GM23338 (cell line): ENCODE results near the gene ANKRD66. TPM values are rescaled to one million over a fixed set of nuclear protein-coding genes. Genes with fewer than 3 reads are reported as not detected.

Experiments used
- ATAC-seq: fragments of 200-7000 bp; cut with Tn5 transposase; 3 replicates; pipeline ENCODE4 v1.9.1; 2020
- DNase-seq: peaks from one replicate; pipeline ENCODE4 v3.0.0-alpha.2; 2015; ENCODE audit warnings: low spot score
- H2AFZ ChIP-seq: fragments of 200-600 bp; sonication (generic); 2 replicates; pipeline ENCODE4 v1.8.0; 2016; ENCODE audit warnings: antibody characterized with exemption, mild to moderate bottlenecking, moderate library complexity
- H3F3A ChIP-seq: fragments of 200-600 bp; sonication (generic); replicated peaks from 2 replicates; pipeline ENCODE4 v1.8.0; 2017; ENCODE audit warnings: antibody characterized with exemption, mixed run types, low read depth
- H3K27ac ChIP-seq: fragments of 200-600 bp; sonication (generic); 2 replicates; pipeline ENCODE4 v1.6.1; 2016; ENCODE audit warnings: low read depth
- H3K27me3 ChIP-seq: fragments of 200-600 bp; sonication (generic); 2 replicates; pipeline ENCODE4 v1.8.0; 2016; ENCODE audit warnings: mild to moderate bottlenecking, mixed run types, moderate library complexity; ENCODE audit not compliant: insufficient read depth
- H3K36me3 ChIP-seq: fragments of 200-600 bp; sonication (generic); 2 replicates; pipeline ENCODE4 v1.8.0; 2016; ENCODE audit warnings: mild to moderate bottlenecking; ENCODE audit not compliant: insufficient read depth
- H3K4me1 ChIP-seq: fragments of 200-600 bp; sonication (generic); 2 replicates; pipeline ENCODE4 v1.8.0; 2016; ENCODE audit warnings: mild to moderate bottlenecking, moderate library complexity; ENCODE audit not compliant: insufficient read depth
- H3K4me2 ChIP-seq: fragments of 200-600 bp; sonication (generic); 2 replicates; pipeline ENCODE4 v1.7.1; 2017; ENCODE audit warnings: mixed run types
- H3K4me3 ChIP-seq: fragments of 200-600 bp; sonication (generic); 2 replicates; pipeline ENCODE4 v1.6.1; 2016; ENCODE audit warnings: mixed run types
- H3K79me2 ChIP-seq: fragments of 200-600 bp; sonication (generic); replicated peaks from 2 replicates; pipeline ENCODE4 v1.8.0; 2017; ENCODE audit warnings: mild to moderate bottlenecking; ENCODE audit not compliant: insufficient read depth
- H3K9me2 ChIP-seq: fragments of 200-600 bp; sonication (generic); 2 replicates; pipeline ENCODE4 v1.8.0; 2017; ENCODE audit not compliant: insufficient read depth
- H4K20me1 ChIP-seq: fragments of 200-600 bp; sonication (generic); replicated peaks from 2 replicates; pipeline ENCODE4 v1.8.0; 2017; ENCODE audit warnings: mild to moderate bottlenecking; ENCODE audit not compliant: insufficient read depth
- H3K27ac Mint-ChIP-seq: 2 replicates; pipeline ENCODE4 v1.8.0; 2020; ENCODE audit warnings: inconsistent platforms, mild to moderate bottlenecking, moderate library complexity, mixed read lengths
- H3K27me3 Mint-ChIP-seq: 3 replicates; pipeline ENCODE4 v1.8.0; 2022; ENCODE audit warnings: low read depth, mild to moderate bottlenecking, moderate library complexity, mixed read lengths, inconsistent platforms; ENCODE audit not compliant: insufficient read depth, poor library complexity
- H3K36me3 Mint-ChIP-seq: 3 replicates; pipeline ENCODE4 v1.8.0; 2021; ENCODE audit warnings: low read depth, mild to moderate bottlenecking, inconsistent platforms, moderate library complexity, mixed read lengths
- H3K4me1 Mint-ChIP-seq: 3 replicates; pipeline ENCODE4 v1.8.0; 2020; ENCODE audit warnings: mild to moderate bottlenecking, inconsistent platforms, mixed read lengths
- H3K4me3 Mint-ChIP-seq: 3 replicates; pipeline ENCODE4 v1.8.0; 2021; ENCODE audit warnings: moderate library complexity, mild to moderate bottlenecking, inconsistent platforms, mixed read lengths
- H3K9me3 Mint-ChIP-seq: 3 replicates; pipeline ENCODE4 v1.8.0; 2020; ENCODE audit warnings: moderate library complexity, mild to moderate bottlenecking, inconsistent platforms, mixed read lengths
- CREB1 ChIP-seq: fragments of 250-450 bp; sonication (Bioruptor Pico); IDR thresholded peaks from 2 replicates; pipeline ENCODE4 v1.5.0; 2020; ENCODE audit warnings: low read depth, mild to moderate bottlenecking, moderate library complexity
- CTCF ChIP-seq, 2 experiments: fragments of 200-600 bp in 1 of 2; sonication (generic) in 1 of 2; conservative IDR thresholded peaks; 2 replicates each; pipeline versions ENCODE4 v1.5.1 to v1.6.1; 2016 to 2017; ENCODE audit warnings: antibody characterized with exemption in 2 of 2, low read depth in 2 of 2, mild to moderate bottlenecking in 2 of 2, moderate library complexity in 1 of 2
- ETS1 ChIP-seq: IDR thresholded peaks from 2 replicates; pipeline ENCODE4 v1.6.1; 2016; ENCODE audit warnings: antibody characterized with exemption
- EZH2 ChIP-seq: fragments of 200-600 bp; sonication (generic); IDR thresholded peaks from one replicate; pipeline ENCODE4 v1.8.0; 2017; ENCODE audit warnings: antibody characterized with exemption, mild to moderate bottlenecking, low read depth; ENCODE audit not compliant: unreplicated experiment
- EZH2phosphoT487 ChIP-seq: fragments of 200-600 bp; sonication (generic); IDR thresholded peaks from one replicate; pipeline ENCODE4 v1.8.1; 2018; ENCODE audit warnings: antibody characterized with exemption; ENCODE audit not compliant: unreplicated experiment
- POLR2AphosphoS5 ChIP-seq: IDR thresholded peaks from 2 replicates; pipeline ENCODE4 v1.6.1; 2016; ENCODE audit warnings: antibody characterized with exemption, low read depth
- REST ChIP-seq: IDR thresholded peaks from one replicate; pipeline ENCODE4 v1.6.1; 2018; ENCODE audit warnings: antibody characterized with exemption; ENCODE audit not compliant: unreplicated experiment
- STAT1 ChIP-seq: IDR thresholded peaks from one replicate; pipeline ENCODE4 v1.6.1; 2016; ENCODE audit warnings: antibody characterized with exemption; ENCODE audit not compliant: unreplicated experiment
- ZNF114 ChIP-seq: fragments of 250-450 bp; sonication (Bioruptor Pico); IDR thresholded peaks from 2 replicates; pipeline ENCODE4 v1.5.0; 2020; ENCODE audit warnings: mild to moderate bottlenecking, moderate library complexity
- ZNF331 ChIP-seq: fragments of 250-450 bp; sonication (Bioruptor Pico); IDR thresholded peaks from 2 replicates; pipeline ENCODE4 v1.5.0; 2020; ENCODE audit warnings: low read depth, mild to moderate bottlenecking, moderate library complexity
- ZNF462 ChIP-seq: fragments of 250-450 bp; sonication (Bioruptor Pico); IDR thresholded peaks from 2 replicates; pipeline ENCODE4 v1.5.0; 2020; ENCODE audit warnings: mild to moderate bottlenecking, moderate library complexity
- polyA plus RNA-seq: library from polyadenylated mRNA; unstranded; fragments of >200 nt; fragmentation: Nextera tagmentation; extraction: Ambion mirVana; gene quantifications from 2 replicates; pipeline ENCODE4 v1.2.1, GENCODE V29; 2016
- total RNA-seq: library from RNA; depleted of rRNA; stranded (reverse); fragments of >200 nt; shearing (Covaris generic); gene quantifications from 2 replicates; pipeline ENCODE4 v1.2.3, GENCODE V29; 2014

The ANKRD66 gene
- total and polyA plus RNA-seq, 2 experiments from 2014 or later = not detected

GRCh38 chr6:46760925-46761324 is 14.2 kb downstream of the ANKRD66 start:
- H3K79me2 ChIP-seq = no peaks in the 10 kb centered on the region
- H3K27ac Mint-ChIP-seq = no peak overlapping the region
- TF ChIP-seq ZNF331 (no peak), ZNF462 (CRISPR knock-in tag) (no peak), EZH2phosphoT487 (no peak), ZNF114 (CRISPR knock-in tag) (no peak), CTCF (conservative IDR thresholded peaks at IDR 0.05; ENCODE audit: low read depth in 2 of 2) (no peak), POLR2AphosphoS5 (no peak), REST (no peak), EZH2 (no peak), ETS1 (no peak), CREB1 (CRISPR knock-in tag) (no peak), STAT1 (no peak)
- H3K4me3 ChIP-seq = no peak overlapping the region
- peaks cover 6% of the 10 kb centered on the region; the same call in 1 of the 2 replicates for H3K4me1 ChIP-seq
- H3K27me3 ChIP-seq = no peaks in the 10 kb centered on the region
- no peaks in the 10 kb centered on the region for H3K4me1 Mint-ChIP-seq
- H3K9me2 ChIP-seq = no peaks in the 10 kb centered on the region
- H3K4me3 Mint-ChIP-seq = no peak overlapping the region
- H2AFZ ChIP-seq = no peak overlapping the region
- ATAC-seq = no peak
- H3K36me3 ChIP-seq = no peaks in the 10 kb centered on the region
- no peaks in the 10 kb centered on the region for H3K36me3 Mint-ChIP-seq
- no peak overlapping the region for H3K4me2 ChIP-seq
- peaks cover 2% of the 10 kb centered on the region for H3K27me3 Mint-ChIP-seq
- H3K9me3 Mint-ChIP-seq = no peaks in the 10 kb centered on the region; the same call in 2 of the 3 replicates
- no peak for DNase-seq
- no peak overlapping the region for H3K27ac ChIP-seq
- H4K20me1 ChIP-seq = no peaks in the 10 kb centered on the region
- H3F3A ChIP-seq = no peaks in the 10 kb centered on the region
